ENCODE results near the gene TRIO. TPM values are rescaled to one million over a fixed set of nuclear protein-coding genes. Genes with fewer than 3 reads are reported as not detected.

The TRIO gene
- total and polyA plus RNA-seq, 2 donors (not counting 3 experiments of a cell fraction or from before 2014, with no cell fraction given), result 82.9 to 248 TPM

DNA sequence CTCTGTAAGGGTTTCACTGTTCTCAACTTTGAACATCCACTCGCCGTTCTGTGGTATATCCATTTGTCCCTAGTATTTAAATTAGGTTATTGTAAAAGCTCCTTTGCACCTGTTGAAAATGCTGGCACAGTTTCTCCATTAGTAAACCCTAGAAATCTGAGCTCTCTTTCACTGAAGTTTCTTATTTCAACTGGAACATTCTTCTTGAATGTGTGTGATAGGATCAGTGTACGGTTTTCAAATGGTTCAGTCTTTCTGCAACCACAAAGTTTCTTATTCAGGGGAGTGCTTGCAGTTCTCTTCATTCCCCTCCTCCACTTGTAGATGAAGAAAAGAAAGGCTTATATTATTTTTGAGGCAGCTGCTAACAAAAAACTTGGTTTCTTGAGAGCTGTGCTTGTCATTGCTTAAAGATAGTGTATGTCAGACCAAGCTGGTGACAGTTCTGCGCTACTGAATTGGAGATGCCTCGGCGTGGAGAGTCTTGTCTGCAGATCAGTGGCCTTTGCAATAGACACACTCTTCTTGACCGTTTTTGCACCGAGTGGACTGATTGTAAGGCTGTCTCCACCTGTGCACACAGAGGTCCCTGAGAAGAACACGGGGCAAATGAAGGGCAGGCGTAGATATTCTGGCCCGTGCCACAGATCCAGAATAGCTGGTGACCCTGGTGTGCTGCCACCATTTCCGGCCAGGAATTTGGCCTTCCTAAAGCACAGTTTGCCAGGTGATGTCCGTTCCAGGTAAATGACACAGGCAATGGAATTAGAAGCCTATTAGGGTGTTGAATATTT, 102.2 kb downstream of the TRIO start:
- intact Hi-C loops (cut with micrococcal nuclease), result no loop called here

More for the DNA sequence above, 102.2 kb downstream of the TRIO start:
- DNase-seq (ENCODE audit: low read depth, low spot score) (no peak), FAIRE-seq (no peak)
- dilution Hi-C loops (cut with MboI; ENCODE audit: extremely low pct_ligation_motif_present, low sequenced_read_pairs), result no loop called here
- Histone ChIP-seq H3K4me3 (replicated peaks in 1 of 3; ENCODE audit: insufficient read depth in 1 of 3, low read depth in 1 of 3, low read length in 3 of 3) (no peak overlapping the region), H4K20me1 (replicated peaks; ENCODE audit: control insufficient read depth, extremely low read depth, insufficient read depth, low read length) (peaks cover 4% of the 10 kb centered on the region), H2AFZ (ENCODE audit: low read depth, low read length) (no peak overlapping the region), H3K36me3 (ENCODE audit: control insufficient read depth in 2 of 2, extremely low read depth in 1 of 2, insufficient read depth in 2 of 2, low read length in 2 of 2) (no peaks in the 10 kb centered on the region), H3K4me1 (ENCODE audit: control insufficient read depth, extremely low read depth, insufficient read depth, low read length) (peaks cover 2% of the 10 kb centered on the region), H3K79me2 (ENCODE audit: control insufficient read depth, insufficient read depth, low read length) (peaks cover 98% of the 10 kb centered on the region), H3K4me2 (ENCODE audit: insufficient read depth, low read length) (no peak overlapping the region), H3K9ac (replicated peaks; ENCODE audit: extremely low read depth, insufficient read depth, low read length) (no peak overlapping the region), H3K27me3 (ENCODE audit: control insufficient read depth in 2 of 2, insufficient read depth in 2 of 2, low read length in 2 of 2) (no peaks in the 10 kb centered on the region), H3K27ac (ENCODE audit: insufficient read depth, low read depth, low read length) (no peak overlapping the region), H3K9me3 (replicated peaks; ENCODE audit: control insufficient read depth, insufficient read depth, low read length) (no peaks in the 10 kb centered on the region), H3K9me1 (replicated peaks; ENCODE audit: control insufficient read depth, extremely low read depth, insufficient read depth, low read length) (no peaks in the 10 kb centered on the region)
- BruUV-seq (replicated peaks), result no TSS peak
- ChIA-PET CTCF (interaction anchor here (0.9 to 1.7 kb wide), 4 partner anchors 18 to 136 kb away, joined by 3 to 5 read pairs (median 3); no protein-coding TSS in a partner anchor), POLR2A (no interaction called here)
- TF ChIP-seq JUN (IDR thresholded peaks at IDR 0.05; ENCODE audit: borderline replicate concordance, insufficient read depth, insufficient read length, low read depth) (no peak), GATA2 (IDR thresholded peaks at IDR 0.05; ENCODE audit: insufficient read depth, insufficient read length, low read depth, low read length) (no peak), POLR2A (IDR thresholded peaks at IDR 0.05; ENCODE audit: low read depth, low read length) (no peak), POLR2AphosphoS5 (IDR thresholded peaks at IDR 0.05; ENCODE audit: insufficient read depth, low read depth, low read length) (no peak), FOS (IDR thresholded peaks at IDR 0.05; ENCODE audit: borderline replicate concordance, insufficient read depth, low read length) (no peak), EZH2 (IDR thresholded peaks at IDR 0.05; ENCODE audit: borderline replicate concordance, low read depth, low read length, severe bottlenecking) (no peak), MYC (IDR thresholded peaks at IDR 0.05; ENCODE audit: low read depth, low read length) (no peak)
- TF ChIP-seq, protein P1, sequence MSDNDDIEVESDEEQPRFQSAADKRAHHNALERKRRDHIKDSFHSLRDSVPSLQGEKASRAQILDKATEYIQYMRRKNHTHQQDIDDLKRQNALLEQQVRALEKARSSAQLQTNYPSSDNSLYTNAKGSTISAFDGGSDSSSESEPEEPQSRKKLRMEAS (IDR thresholded peaks at IDR 0.05; ENCODE audit: insufficient read depth, insufficient read length), result no peak
- TF ChIP-seq, protein P2, sequence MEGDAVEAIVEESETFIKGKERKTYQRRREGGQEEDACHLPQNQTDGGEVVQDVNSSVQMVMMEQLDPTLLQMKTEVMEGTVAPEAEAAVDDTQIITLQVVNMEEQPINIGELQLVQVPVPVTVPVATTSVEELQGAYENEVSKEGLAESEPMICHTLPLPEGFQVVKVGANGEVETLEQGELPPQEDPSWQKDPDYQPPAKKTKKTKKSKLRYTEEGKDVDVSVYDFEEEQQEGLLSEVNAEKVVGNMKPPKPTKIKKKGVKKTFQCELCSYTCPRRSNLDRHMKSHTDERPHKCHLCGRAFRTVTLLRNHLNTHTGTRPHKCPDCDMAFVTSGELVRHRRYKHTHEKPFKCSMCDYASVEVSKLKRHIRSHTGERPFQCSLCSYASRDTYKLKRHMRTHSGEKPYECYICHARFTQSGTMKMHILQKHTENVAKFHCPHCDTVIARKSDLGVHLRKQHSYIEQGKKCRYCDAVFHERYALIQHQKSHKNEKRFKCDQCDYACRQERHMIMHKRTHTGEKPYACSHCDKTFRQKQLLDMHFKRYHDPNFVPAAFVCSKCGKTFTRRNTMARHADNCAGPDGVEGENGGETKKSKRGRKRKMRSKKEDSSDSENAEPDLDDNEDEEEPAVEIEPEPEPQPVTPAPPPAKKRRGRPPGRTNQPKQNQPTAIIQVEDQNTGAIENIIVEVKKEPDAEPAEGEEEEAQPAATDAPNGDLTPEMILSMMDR (IDR thresholded peaks at IDR 0.05; ENCODE audit: extremely low read depth in 1 of 2, insufficient read depth in 1 of 2, low read depth in 1 of 2, low read length in 2 of 2), result no peak
